Mucosa of descending colon (tissue), 3 donors: Measurements from ENCODE around the gene MRPS25. TPM values are rescaled to one million over a fixed set of nuclear protein-coding genes. Genes with fewer than 3 reads are reported as not detected.
A peak's percentile ranks its signal among the peaks of the same experiment; 100 is the strongest.

Source experiments
- ATAC-seq: fragments of 200-7000 bp; cut with Tn5 transposase; one replicate; pipeline ENCODE4 v1.9.1; 2020; ENCODE audit warnings: mild to moderate bottlenecking, moderate library complexity
- DNase-seq, 3 donors: peaks; one replicate each; pipeline ENCODE4 v3.0.0-alpha.2; 2020
- H3K36me3 ChIP-seq: fragments of 200-600 bp; one replicate; pipeline ENCODE4 v1.8.0; 2021; ENCODE audit warnings: low read depth, mild to moderate bottlenecking
- H3K4me1 ChIP-seq: fragments of 200-600 bp; one replicate; pipeline ENCODE4 v1.8.0; 2021; ENCODE audit warnings: low read depth, mild to moderate bottlenecking
- H3K4me3 ChIP-seq: fragments of 200-600 bp; one replicate; pipeline ENCODE4 v1.8.0; 2021; ENCODE audit warnings: mild to moderate bottlenecking
- H3K9me3 ChIP-seq: fragments of 200-600 bp; one replicate; pipeline ENCODE4 v1.8.0; 2021; ENCODE audit warnings: mild to moderate bottlenecking
- CTCF ChIP-seq: fragments of 200-600 bp; IDR thresholded peaks from one replicate; pipeline ENCODE4 v1.8.0; 2022; ENCODE audit warnings: antibody characterized with exemption, mild to moderate bottlenecking
- intact Hi-C, 2 donors: fragments of 100-400 bp; cut with DNase I in 1 of 2; cut with micrococcal nuclease in 1 of 2; formaldehyde crosslinking; loops; one replicate each; pipeline versions ENCODE4 v1.11.0 to v1.11.1; 2022; cut with DNase I, micrococcal nuclease
- total RNA-seq, 3 donors: library from RNA; stranded (reverse); fragmentation: NEBNext Ultra II Directional in 2 of 3; extraction: Animal tissue kit (Norgen Biotek cat#: 25700) in 2 of 3; gene quantifications; one replicate each; pipeline versions ENCODE4 v1.2.1 to v1.2.4, GENCODE V29; 2021 to 2023
- donor health status: DM: no; HTN: no; CAD: no; lungs with moderate emphysema.
- donor health status: DM: no; HTN: no; CAD: no.
- donor health status: DM: no; HTN: yes; CAD: no.

MRPS25 gene
- total RNA-seq, 3 donors from 2014 or later, result 72.1 to 84.0 (median 78.7) TPM

- peak; percentile 30 for ATAC-seq
- H3K4me1 ChIP-seq, result peaks cover 17% of the 10 kb centered on the region
- peaks cover 7% of the 10 kb centered on the region for H3K36me3 ChIP-seq
- no peak for TF ChIP-seq CTCF
- DNase-seq, result no peak
- intact Hi-C loops, result loop anchor here in 1 of 2 donors (10.0 kb wide), 1 partner anchor 105 kb away; the partner anchor contains the start of gene CAPN7
- H3K9me3 ChIP-seq, result no peaks in the 10 kb centered on the region
- H3K4me3 ChIP-seq, result peak overlapping the region; percentile 46
Measured at GRCh38 chr3:15099364-15100098, 34.4 kb upstream of the MRPS25 start.

- Histone ChIP-seq H3K4me1 (peaks cover 17% of the 10 kb centered on the region), H3K9me3 (no peaks in the 10 kb centered on the region), H3K36me3 (peaks cover 12% of the 10 kb centered on the region), H3K4me3 (peak within 1 kb of the TSS; percentile 46)
- peak; percentile 95 for ATAC-seq
- no peak for TF ChIP-seq CTCF
- peak; percentile 96 to 97 (median 96) for DNase-seq
- intact Hi-C loops, result no loop called here
Measured at GRCh38 chr3:15098503-15099363, 33.6 kb upstream of the MRPS25 start, which contains the start of gene RBSN. RBSN (minus strand) TSS chr3:15099148; CDS start chr3:15096120, 3,028 bp downstream.

- peaks cover 12% of the 10 kb centered on the region for H3K4me1 ChIP-seq
- no peak for ATAC-seq
- no peak for TF ChIP-seq CTCF
- DNase-seq, result no peak
- H3K9me3 ChIP-seq, result no peaks in the 10 kb centered on the region
- peaks cover 12% of the 10 kb centered on the region for H3K36me3 ChIP-seq
- intact Hi-C loops, result no loop called here
- no peak overlapping the region for H3K4me3 ChIP-seq
Measured at GRCh38 chr3:15097891-15098290, 32.8 kb upstream of the MRPS25 start.

- intact Hi-C loops, result no loop called here
- peaks cover 7% of the 10 kb centered on the region for H3K4me1 ChIP-seq
- ATAC-seq (no peak), DNase-seq (no peak)
- no peak for TF ChIP-seq CTCF
- peaks cover 12% of the 10 kb centered on the region for H3K36me3 ChIP-seq
- no peak overlapping the region for H3K4me3 ChIP-seq
- no peaks in the 10 kb centered on the region for H3K9me3 ChIP-seq
Measured at GRCh38 chr3:15096046-15096445, 30.9 kb upstream of the MRPS25 start.

GRCh38 chr3:15094187-15094875, 29.2 kb upstream of the MRPS25 start:
- ATAC-seq (no peak), DNase-seq (no peak)
- no peak for TF ChIP-seq CTCF
- Histone ChIP-seq H3K4me1 (peaks cover 7% of the 10 kb centered on the region), H3K36me3 (peaks cover 23% of the 10 kb centered on the region), H3K9me3 (no peaks in the 10 kb centered on the region), H3K4me3 (no peak overlapping the region)
- intact Hi-C loops, result no loop called here
